Endometrial microvascular endothelial cells (primary cell): ENCODE measurements around the gene IL2RA. TPM values are rescaled to one million over a fixed set of nuclear protein-coding genes. Genes with fewer than 3 reads are reported as not detected.
"Not testable (repeated sequence)": the region's sequence is repeated elsewhere in the genome, so short reads cannot be mapped to it uniquely, and the experiment has no call there.

Experiments used
- in situ Hi-C: cut with HindIII; loops from 2 replicates; pipeline ENCODE4 v1.10.0; 2017; ENCODE audit warnings: low sequenced_read_pairs, low pct_unique_long_range_greater_than_20kb; ENCODE audit errors: inconsistent ontology term
- total RNA-seq: library from RNA; depleted of rRNA; stranded (reverse); fragments of >200 nt; gene quantifications from one replicate; pipeline ENCODE4 v1.2.3, GENCODE V29; 2015; ENCODE audit errors: inconsistent ontology term

IL2RA gene
- total RNA-seq, 1 donor from 2014 or later = not detected

DNA sequence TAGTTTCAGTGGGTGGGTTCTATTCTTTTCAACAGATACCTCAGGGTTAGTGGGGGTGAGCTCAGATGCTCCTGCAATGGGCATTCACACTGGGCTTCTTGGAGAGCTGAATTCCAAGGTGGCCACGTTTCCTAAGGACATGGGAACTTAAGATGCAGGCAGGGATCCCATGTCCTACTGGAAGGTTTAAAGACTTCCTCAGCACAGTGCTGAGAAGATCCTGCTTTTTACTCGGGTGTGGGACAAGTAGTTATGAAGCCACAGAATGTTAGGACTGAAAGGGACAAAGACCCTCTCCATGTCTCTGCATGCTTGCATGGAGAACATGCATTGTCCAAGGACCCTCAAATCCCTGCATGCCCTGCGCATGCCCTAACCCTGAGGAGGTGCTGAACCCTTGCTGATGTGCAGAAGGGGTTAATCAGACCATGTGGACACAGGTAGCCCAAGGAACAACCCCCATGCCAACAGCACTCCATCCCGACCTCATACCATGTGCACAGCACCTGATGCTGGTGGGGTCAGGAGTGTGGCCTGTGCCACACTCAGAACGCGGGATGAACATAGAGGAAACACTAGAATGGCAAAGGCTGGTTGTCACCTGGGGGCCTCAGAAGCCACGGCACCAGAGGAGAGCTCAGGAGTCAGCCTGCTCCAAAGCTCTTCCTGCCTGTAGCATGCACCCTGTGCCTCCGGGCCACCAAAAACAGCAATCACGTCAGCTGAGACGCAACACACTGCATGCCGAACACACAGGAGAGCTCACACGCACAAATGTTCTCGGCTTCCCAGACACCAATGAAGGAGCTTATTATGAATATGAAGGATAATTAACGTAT, 15.2 kb downstream of the IL2RA start:
- in situ Hi-C loops = no loop called here

- in situ Hi-C loops = no loop called here
Observed at GRCh38 chr10:6045878-6046772, 16.0 kb downstream of the IL2RA start.

DNA sequence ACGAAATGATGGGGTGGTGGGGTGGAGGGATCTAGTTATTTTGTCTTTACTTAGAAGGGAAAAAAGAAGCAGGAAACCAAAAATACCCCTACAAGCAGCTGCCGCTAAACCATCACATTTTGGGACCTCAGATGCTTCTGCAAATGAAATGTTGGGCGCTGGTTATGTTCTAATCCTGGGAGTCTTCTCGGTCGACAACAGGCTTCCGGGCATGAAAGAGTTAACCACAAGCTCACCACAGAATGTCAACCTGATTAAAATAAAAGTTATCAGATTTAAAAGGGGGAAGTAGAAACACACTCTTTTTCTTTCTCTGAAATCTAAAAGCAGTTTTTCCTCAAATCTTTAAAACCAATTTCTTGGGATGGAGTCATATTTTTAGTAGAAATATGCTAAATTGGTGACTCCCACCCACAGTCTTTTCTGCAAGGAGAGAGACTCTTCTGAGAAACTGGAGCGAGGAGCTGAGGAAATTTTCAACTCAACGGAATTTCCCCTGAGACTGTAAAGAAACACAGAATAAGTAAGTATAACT, 16.8 kb downstream of the IL2RA start:
- in situ Hi-C loops = no loop called here

DNA sequence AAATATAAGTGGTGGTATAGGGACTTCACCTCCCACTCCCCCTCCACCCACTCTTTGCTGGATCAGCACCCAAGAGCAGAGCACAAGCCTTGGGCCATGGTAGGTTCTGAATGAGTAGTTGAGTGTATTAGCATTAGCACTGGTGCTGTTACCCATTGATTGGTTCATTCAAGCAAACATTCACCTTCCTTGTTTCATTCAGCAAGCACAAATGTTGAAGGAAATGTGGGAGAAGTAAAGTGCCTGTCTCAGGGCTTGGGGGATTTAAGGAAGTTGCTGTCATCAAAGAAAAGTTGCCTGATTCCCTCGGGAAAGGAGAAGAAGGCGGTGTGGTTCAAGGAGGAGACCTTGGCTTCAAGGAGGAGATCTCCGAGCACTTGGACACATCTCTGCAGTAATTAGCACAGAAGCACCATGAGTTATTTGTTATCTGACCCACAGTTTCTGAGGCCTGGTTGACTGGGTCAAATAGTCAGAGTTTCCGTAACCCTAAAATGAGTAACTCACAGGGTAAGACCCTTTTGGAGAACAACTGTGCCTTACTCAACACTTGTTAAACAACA, 17.3 kb downstream of the IL2RA start:
- in situ Hi-C loops = no loop called here

DNA sequence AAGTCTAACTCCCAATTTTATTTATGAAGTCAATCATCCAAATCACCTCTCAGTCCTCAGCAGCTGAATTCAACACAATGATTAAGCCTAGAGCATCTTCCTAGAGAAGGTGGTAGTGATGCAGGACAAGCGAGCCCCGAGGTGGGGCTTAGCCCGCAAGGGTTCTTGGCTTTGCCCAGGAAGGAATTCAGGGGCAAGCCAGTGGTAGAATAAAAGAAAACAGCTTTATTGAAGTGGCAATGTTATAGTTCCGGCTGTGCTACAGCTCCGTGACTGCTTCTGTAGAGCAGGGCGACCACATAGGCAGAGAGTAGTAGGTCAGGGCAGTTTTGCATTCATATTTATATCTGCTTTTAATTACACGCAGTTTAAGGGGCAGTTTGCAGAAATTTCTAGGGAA, 18.1 kb downstream of the IL2RA start:
- in situ Hi-C loops = no loop called here

DNA sequence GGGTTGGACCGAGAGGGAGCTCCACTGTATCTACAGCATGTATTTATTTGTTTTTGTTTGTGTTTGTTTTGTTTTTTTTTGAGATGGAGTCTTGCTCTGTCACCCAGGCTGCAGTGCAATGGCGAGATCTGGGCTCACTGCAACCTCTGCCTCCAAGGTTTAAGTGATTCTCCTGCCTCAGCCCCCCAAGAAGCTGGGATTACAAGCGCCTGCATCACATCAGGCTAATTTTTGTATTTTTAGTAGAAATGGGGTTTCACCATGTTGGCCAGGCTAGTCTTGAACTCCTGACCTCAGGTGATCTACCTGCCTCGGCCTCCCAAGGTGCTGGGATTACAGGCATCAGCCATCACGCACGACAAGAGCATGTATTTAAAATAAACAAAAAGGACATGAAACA, 18.8 kb downstream of the IL2RA start:
- in situ Hi-C loops = not testable (repeated sequence)

GRCh38 chr10:6040205-6040604, 22.0 kb downstream of the IL2RA start:
- in situ Hi-C loops = no loop called here

DNA sequence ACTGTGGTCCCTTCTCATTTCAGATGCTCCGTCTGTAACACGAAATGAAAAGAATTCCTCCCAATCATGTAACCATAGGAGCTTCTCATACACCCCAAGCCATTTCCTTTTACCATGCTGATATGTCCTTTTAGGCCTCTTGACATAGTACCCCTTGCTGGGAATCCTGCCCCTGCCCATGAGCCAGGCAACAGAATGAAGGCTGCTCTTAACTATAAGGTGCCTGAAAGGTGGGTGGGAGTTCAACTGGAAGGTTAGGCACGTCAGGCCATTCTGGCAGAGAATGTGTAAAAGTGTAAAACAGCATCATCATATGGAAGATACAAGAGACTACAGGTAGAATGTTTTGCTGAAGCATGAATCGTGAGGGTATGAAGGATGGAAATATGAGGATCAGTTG, 22.5 kb downstream of the IL2RA start:
- in situ Hi-C loops = no loop called here

DNA sequence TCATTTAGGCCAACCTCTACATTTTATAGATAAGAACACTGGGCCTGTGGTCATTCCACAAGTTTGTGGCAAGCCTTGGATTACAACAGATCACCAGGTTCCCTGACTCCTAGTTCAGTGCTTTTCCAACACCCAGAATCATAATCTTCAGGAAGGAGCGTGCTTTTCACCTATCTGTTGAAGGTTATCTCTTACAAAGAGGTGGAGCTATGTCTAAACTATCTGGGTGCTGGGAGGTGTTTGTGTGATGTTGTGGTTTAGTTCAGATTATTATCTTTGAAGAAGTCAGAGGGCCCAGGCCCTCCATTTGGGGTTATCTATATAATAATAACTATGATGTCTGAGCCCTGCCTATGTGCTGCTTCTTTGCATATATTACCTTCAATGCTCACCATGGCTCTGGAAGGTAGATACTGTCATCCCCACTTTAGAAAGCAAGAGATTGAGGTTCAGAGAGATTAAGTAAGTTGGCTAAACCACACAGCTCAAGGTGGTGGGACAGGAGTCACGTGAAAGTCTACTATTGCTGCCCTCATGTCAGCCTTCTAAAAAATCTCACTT, 24.0 kb downstream of the IL2RA start:
- in situ Hi-C loops = no loop called here

DNA sequence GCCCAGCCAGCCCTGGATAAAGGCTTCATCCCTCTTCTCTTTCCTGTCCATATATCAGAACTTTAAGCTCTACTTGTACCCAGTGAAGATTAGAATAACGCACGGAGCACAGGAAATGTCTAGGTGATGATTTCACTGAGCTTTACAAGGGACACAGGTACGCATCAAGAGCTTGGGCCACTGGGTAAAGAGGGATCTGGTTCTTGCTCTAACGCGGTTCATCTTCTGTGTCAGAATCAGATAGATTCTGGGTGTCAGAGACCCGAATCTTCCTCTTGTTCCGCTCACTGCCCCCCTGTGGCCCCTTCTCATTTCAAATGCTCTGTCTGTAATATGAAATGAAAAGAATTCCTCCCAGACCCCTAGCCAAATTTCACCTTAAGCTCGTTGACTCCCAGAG, 24.7 kb downstream of the IL2RA start:
- in situ Hi-C loops = no loop called here

DNA sequence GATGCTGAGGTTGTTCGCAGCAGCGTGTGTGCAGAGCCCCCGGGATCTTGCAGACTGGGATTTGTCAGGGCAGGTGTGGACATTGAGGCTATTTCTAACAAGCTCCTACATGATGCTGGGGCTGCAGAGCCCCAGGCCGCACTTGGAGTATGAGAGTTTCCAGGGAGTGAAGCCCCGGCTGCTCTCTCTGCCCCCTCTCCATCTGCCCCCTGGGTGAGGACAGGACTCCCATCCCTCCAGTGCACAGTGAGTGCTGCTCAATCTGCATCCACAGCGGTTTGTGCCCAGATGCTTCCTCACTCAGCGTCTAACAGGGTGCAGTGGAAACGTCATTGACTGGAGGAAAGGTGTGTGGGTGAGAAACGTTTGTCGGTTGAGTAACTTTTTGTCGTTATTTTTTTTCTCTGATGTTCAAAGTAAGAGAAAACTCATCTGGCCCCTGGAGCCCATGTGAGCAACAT, 25.3 kb downstream of the IL2RA start:
- in situ Hi-C loops = no loop called here

GRCh38 chr10:6035931-6036575, 26.1 kb downstream of the IL2RA start:
- in situ Hi-C loops = no loop called here

DNA sequence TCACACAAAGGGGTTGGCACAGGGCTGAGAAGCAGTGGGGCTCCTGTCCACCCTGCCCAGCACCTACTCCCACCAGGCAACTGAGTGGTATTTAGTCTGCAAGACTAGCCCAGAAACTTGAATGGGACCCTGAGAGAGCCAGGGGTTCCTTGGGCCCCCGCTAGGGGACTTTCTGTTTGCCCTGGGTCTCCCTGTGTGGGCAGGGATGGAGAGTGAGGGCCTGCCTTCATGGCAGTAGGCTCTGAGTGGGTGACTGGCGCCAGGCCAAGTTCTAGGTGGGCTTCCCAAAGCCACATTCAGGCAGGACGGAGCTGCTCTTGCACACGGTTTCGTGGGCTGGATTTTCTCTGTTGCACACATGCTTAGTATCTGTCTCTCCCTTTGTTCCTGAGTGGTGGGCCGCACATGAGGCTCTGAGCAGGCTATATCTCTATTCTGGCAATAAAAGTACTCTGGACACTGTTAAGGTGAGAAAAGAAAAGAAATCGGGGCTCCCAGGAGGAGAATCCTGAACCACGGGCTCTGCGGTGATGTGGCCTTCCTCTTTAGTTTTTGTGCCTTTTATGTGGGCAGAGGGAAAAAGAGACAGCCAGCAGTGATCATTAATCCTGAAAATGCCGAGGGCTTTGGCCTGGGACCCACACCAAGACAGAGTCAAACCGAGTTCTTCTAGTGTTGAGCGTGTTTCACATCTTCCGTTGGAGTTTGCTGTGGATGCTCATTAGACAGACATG, 26.9 kb downstream of the IL2RA start:
- in situ Hi-C loops = no loop called here

DNA sequence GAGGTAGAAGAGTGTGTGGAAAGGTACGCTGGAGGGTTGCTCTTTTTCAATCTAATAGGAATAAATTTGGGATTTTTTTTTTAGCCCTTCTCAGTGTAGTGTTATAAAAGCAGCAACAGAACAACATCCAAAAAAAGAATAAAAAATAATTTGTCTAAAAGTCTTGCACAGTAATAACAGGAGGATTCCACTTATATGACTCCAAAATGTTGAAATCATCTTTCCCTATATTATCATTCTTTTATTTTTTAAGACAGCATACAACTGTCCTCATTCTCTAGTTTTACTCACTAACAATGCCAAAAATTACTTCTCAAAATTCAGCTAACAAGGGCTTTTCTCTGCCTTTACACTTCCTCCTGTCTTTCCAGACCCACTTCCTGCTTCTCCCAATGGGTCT, 27.8 kb downstream of the IL2RA start:
- in situ Hi-C loops = no loop called here

DNA sequence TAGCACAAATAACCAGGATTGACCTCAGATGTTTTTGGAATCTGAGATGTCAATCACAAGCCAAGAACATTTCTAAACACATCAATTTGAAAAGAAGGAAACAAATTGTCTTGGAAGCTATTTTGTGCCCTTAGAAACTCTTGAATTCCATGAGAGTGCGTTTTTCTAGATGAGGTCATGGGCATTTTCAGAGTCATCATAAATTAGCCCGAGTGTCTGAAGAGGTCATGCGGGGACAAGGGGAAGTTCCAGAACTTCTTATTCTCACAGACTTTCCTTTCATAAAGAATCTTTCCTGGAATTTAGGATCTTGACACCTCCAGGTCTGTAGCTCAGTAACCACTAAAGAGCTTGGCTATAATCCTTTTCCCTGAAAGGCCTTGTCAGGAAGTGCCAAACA, 28.2 kb downstream of the IL2RA start:
- in situ Hi-C loops = no loop called here

GRCh38 chr10:6030940-6031339, 31.2 kb downstream of the IL2RA start:
- in situ Hi-C loops = no loop called here

DNA sequence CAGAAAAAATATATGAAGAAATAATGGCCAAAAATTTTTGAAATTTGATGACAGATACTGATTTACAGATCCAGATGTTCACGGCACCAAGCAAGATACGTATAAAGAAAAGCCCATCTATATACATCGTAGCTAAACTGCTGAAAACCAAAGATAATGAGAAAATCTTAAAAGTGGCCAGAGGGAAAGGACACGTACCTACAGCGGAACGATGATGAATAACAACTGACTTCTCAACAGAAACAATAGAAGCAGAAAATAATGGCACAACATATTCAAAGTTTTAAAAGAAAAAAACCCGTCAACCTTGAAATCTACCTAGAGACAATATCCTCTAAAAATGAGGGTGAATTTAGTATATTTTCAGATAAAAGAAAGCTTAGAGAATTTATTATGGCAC, 31.9 kb downstream of the IL2RA start:
- in situ Hi-C loops = no loop called here

- in situ Hi-C loops = no loop called here
Observed at GRCh38 chr10:6027929-6028328, 34.2 kb downstream of the IL2RA start.
